ENCODE measurements around the gene MMP15. TPM values are rescaled to one million over a fixed set of nuclear protein-coding genes. Genes with fewer than 3 reads are reported as not detected.

The MMP15 gene
- polyA plus RNA-seq, 1 donor (not counting 4 experiments of a cell fraction or from before 2014, with no cell fraction given), result 3.7 TPM

- H3K4me3 ChIP-seq (ENCODE audit: control insufficient read depth in 2 of 3, extremely low read depth in 1 of 3, insufficient read depth in 2 of 3, low read depth in 1 of 3, low read length in 3 of 3), result no peak overlapping the region
- H3K9ac ChIP-seq (ENCODE audit: control insufficient read depth, extremely low read depth, insufficient read depth, low read length), result no peak overlapping the region
- FAIRE-seq (no peak), DNase-seq (ENCODE audit: low read depth, low spot score) (no peak)
- no peaks in the 10 kb centered on the region for H3K79me2 ChIP-seq (ENCODE audit: control insufficient read depth, insufficient read depth, low read length)
- H3K9me3 ChIP-seq (ENCODE audit: control insufficient read depth, low read depth, low read length), result no peaks in the 10 kb centered on the region
- TF ChIP-seq EZH2 (IDR thresholded peaks at IDR 0.05; ENCODE audit: low read length), result no peak
- TF ChIP-seq CTCF (optimal IDR thresholded peaks at IDR 0.05 in 1 of 3, IDR thresholded peaks at IDR 0.05 in 1 of 3, conservative IDR thresholded peaks at IDR 0.05 in 1 of 3; ENCODE audit: extremely low read depth in 1 of 3, insufficient read depth in 2 of 3, low read length in 3 of 3), result no peak
- peaks cover 5% of the 10 kb centered on the region for H3K4me1 ChIP-seq (ENCODE audit: control insufficient read depth, extremely low read depth, insufficient read depth, low read length)
- no peak overlapping the region for H3K4me2 ChIP-seq (ENCODE audit: control insufficient read depth, extremely low read depth, insufficient read depth, low read depth, low read length)
- H2AFZ ChIP-seq (ENCODE audit: control insufficient read depth, low read length), result no peak overlapping the region
- no peaks in the 10 kb centered on the region for H3K27me3 ChIP-seq (ENCODE audit: control insufficient read depth, extremely low read depth, insufficient read depth, low read length)
- no peaks in the 10 kb centered on the region for H4K20me1 ChIP-seq (ENCODE audit: control insufficient read depth, extremely low read depth, insufficient read depth, low read length)
- no peaks in the 10 kb centered on the region for H3K9me1 ChIP-seq (ENCODE audit: control insufficient read depth, extremely low read depth, insufficient read depth, low read length)
- no peaks in the 10 kb centered on the region for H3K36me3 ChIP-seq (ENCODE audit: control insufficient read depth in 2 of 2, extremely low read depth in 1 of 2, insufficient read depth in 2 of 2, low read length in 2 of 2)
- H3K27ac ChIP-seq (ENCODE audit: control insufficient read depth, insufficient read depth, low read length), result no peak overlapping the region
- dilution Hi-C loops (cut with MboI; ENCODE audit: extremely low pct_ligation_motif_present, low sequenced_read_pairs), result no loop called here
Observed at GRCh38 chr16:58030136-58030840, 4.7 kb downstream of the MMP15 start.

GRCh38 chr16:58031016-58031800 lies 5.7 kb downstream of the MMP15 start:
- no peak for TF ChIP-seq EZH2 (IDR thresholded peaks at IDR 0.05; ENCODE audit: low read length)
- no peaks in the 10 kb centered on the region for H3K9me1 ChIP-seq (ENCODE audit: control insufficient read depth, extremely low read depth, insufficient read depth, low read length)
- no peak overlapping the region for H3K4me3 ChIP-seq (ENCODE audit: control insufficient read depth in 2 of 3, extremely low read depth in 1 of 3, insufficient read depth in 2 of 3, low read depth in 1 of 3, low read length in 3 of 3)
- dilution Hi-C loops (cut with MboI; ENCODE audit: extremely low pct_ligation_motif_present, low sequenced_read_pairs), result no loop called here
- no peak overlapping the region for H3K27ac ChIP-seq (ENCODE audit: control insufficient read depth, insufficient read depth, low read length)
- FAIRE-seq, result no peak
- H3K9ac ChIP-seq (ENCODE audit: control insufficient read depth, extremely low read depth, insufficient read depth, low read length), result no peak overlapping the region
- H2AFZ ChIP-seq (ENCODE audit: control insufficient read depth, low read length), result no peak overlapping the region
- H3K4me1 ChIP-seq (ENCODE audit: control insufficient read depth, extremely low read depth, insufficient read depth, low read length), result peaks cover 4% of the 10 kb centered on the region
- H3K4me2 ChIP-seq (ENCODE audit: control insufficient read depth, extremely low read depth, insufficient read depth, low read depth, low read length), result no peak overlapping the region
- DNase-seq (ENCODE audit: low read depth, low spot score), result no peak
- no peaks in the 10 kb centered on the region for H3K27me3 ChIP-seq (ENCODE audit: control insufficient read depth, extremely low read depth, insufficient read depth, low read length)
- H3K79me2 ChIP-seq (ENCODE audit: control insufficient read depth, insufficient read depth, low read length), result no peaks in the 10 kb centered on the region
- no peaks in the 10 kb centered on the region for H3K9me3 ChIP-seq (ENCODE audit: control insufficient read depth, low read depth, low read length)
- no peaks in the 10 kb centered on the region for H4K20me1 ChIP-seq (ENCODE audit: control insufficient read depth, extremely low read depth, insufficient read depth, low read length)
- no peaks in the 10 kb centered on the region for H3K36me3 ChIP-seq (ENCODE audit: control insufficient read depth in 2 of 2, extremely low read depth in 1 of 2, insufficient read depth in 2 of 2, low read length in 2 of 2)

Measured in keratinocyte (primary cell).